HepG2 (cell line): ENCODE measurements around the gene CRLF1. TPM values are rescaled to one million over a fixed set of nuclear protein-coding genes. Genes with fewer than 3 reads are reported as not detected.

Experiments used
- ATAC-seq: fragments of 200-7000 bp; cut with Tn5 transposase; 3 replicates; pipeline ENCODE4 v1.9.1; 2020; ENCODE audit warnings: mild to moderate bottlenecking, moderate library complexity
- BruUV-seq: library from RNA; stranded (reverse); fragments of 400-500 nt; replicated peaks from 2 replicates; lab custom pipeline; 2021; lab: Mats Ljungman, UMichigan
- CTCF ChIA-PET: fragments of 300-600 bp; formaldehyde crosslinking; extraction: SDS; loops from one replicate; lab custom pipeline; 2021; ENCODE audit warnings: low total read pairs, inconsistent platforms, low intra/inter-chr PET ratio; lab: Yijun Ruan, JAX
- POLR2A ChIA-PET: fragments of 350-600 bp; sonication (Branson Sonifier 250); formaldehyde crosslinking; loops from one replicate; lab custom pipeline; 2020; ENCODE audit warnings: antibody characterized with exemption, inconsistent platforms; lab: Yijun Ruan, JAX
- DNase-seq: peaks from one replicate; pipeline ENCODE4 v3.0.0-alpha.2; 2015; ENCODE audit warnings: low spot score
- FAIRE-seq: peaks from 3 replicates; lab custom pipeline; 2011; peaks lifted over from hg19 to GRCh38; lab: Jason Lieb, UNC
- H2AFZ ChIP-seq: one replicate; pipeline ENCODE4 v1.6.1; 2011; ENCODE audit warnings: low read length, inconsistent platforms
- H3K27ac ChIP-seq: fragments of 300-600 bp; 3 replicates; pipeline ENCODE4 v1.8.0; 2011; ENCODE audit warnings: mixed run types, mild to moderate bottlenecking, mixed read lengths, low read length, inconsistent platforms; ENCODE audit not compliant: insufficient read depth; ENCODE audit errors: extremely low read length
- H3K27me3 ChIP-seq, 2 experiments: fragments of 200-600 bp in 1 of 2; 2 replicates in 1 of 2; 3 replicates in 1 of 2; pipeline versions ENCODE4 v1.6.0 to v1.8.0; 2011; ENCODE audit warnings: low read length in 2 of 2, mild to moderate bottlenecking in 2 of 2, moderate library complexity in 2 of 2, inconsistent platforms in 1 of 2; ENCODE audit not compliant: insufficient read depth in 2 of 2, control insufficient read depth in 1 of 2
- H3K36me3 ChIP-seq, 2 experiments: fragments of 200-600 bp in 1 of 2; replicated peaks in 1 of 2; 2 replicates in 1 of 2; 3 replicates in 1 of 2; pipeline versions ENCODE4 v1.5.1 to v1.8.0; 2011; ENCODE audit warnings: low read length in 2 of 2, inconsistent platforms in 1 of 2; ENCODE audit not compliant: insufficient read depth in 2 of 2, control insufficient read depth in 1 of 2
- H3K4me1 ChIP-seq: 2 replicates; pipeline ENCODE4 v1.5.1; 2012; ENCODE audit warnings: low read length, inconsistent platforms; ENCODE audit not compliant: insufficient read depth
- H3K4me2 ChIP-seq: 2 replicates; pipeline ENCODE4 v1.6.0; 2011; ENCODE audit warnings: low read depth, low read length, inconsistent platforms
- H3K4me3 ChIP-seq, 3 experiments: fragments of 200-600 bp in 1 of 3; sonication (generic), shearing (Covaris generic) in 1 of 3; replicated peaks in 1 of 3; 2 replicates each; pipeline ENCODE4 v1.5.1; 2011 to 2016; ENCODE audit warnings: low read length in 3 of 3, inconsistent platforms in 2 of 3, low read depth in 2 of 3, mild to moderate bottlenecking in 2 of 3, control low read depth in 1 of 3, mixed read lengths in 1 of 3; ENCODE audit not compliant: insufficient read depth in 1 of 3
- H3K79me2 ChIP-seq: one replicate; pipeline ENCODE4 v1.6.1; 2011; ENCODE audit warnings: low read length, inconsistent platforms; ENCODE audit not compliant: insufficient read depth
- H3K9ac ChIP-seq: 2 replicates; pipeline ENCODE4 v1.6.0; 2011; ENCODE audit warnings: mild to moderate bottlenecking, low read depth, low read length, inconsistent platforms; ENCODE audit not compliant: insufficient read depth
- H3K9me3 ChIP-seq: 2 replicates; pipeline ENCODE4 v1.5.1; 2012; ENCODE audit warnings: mild to moderate bottlenecking, low read length
- H4K20me1 ChIP-seq: 2 replicates; pipeline ENCODE4 v1.6.0; 2011; ENCODE audit warnings: inconsistent platforms, mild to moderate bottlenecking, low read length, moderate library complexity; ENCODE audit not compliant: insufficient read depth
- CTCF ChIP-seq: sonication (generic); formaldehyde crosslinking; IDR thresholded peaks from 2 replicates; pipeline ENCODE4 v1.5.0; 2020; ENCODE audit warnings: mild to moderate bottlenecking, missing genetic modification reagents, moderate library complexity
- LCORL ChIP-seq, 2 experiments: fragments of 450-650 bp in 1 of 2; sonication (generic) in 1 of 2; formaldehyde crosslinking in 1 of 2; IDR thresholded peaks; 2 replicates each; pipeline versions ENCODE4 v1.5.0 to v1.6.1; 2017 to 2020; ENCODE audit warnings: antibody characterized with exemption in 1 of 2, missing genetic modification reagents in 1 of 2
- REPIN1 ChIP-seq: sonication (generic); formaldehyde crosslinking; IDR thresholded peaks from 2 replicates; pipeline ENCODE4 v1.8.0; 2022; ENCODE audit warnings: missing genetic modification reagents, low read depth, mild to moderate bottlenecking, borderline replicate concordance
- ZNF510 ChIP-seq: sonication (generic); formaldehyde crosslinking; IDR thresholded peaks from 2 replicates; pipeline ENCODE4 v1.4.0; 2020; ENCODE audit warnings: low read depth, mild to moderate bottlenecking, missing genetic modification reagents
- ZNF609 ChIP-seq: sonication (generic); formaldehyde crosslinking; IDR thresholded peaks from 2 replicates; pipeline ENCODE4 v1.4.0; 2020; ENCODE audit warnings: mild to moderate bottlenecking, missing genetic modification reagents, borderline replicate concordance
- WGBS: methylation state at CpG from one replicate; pipeline ENCODE4 v1.1.6; 2017; ENCODE audit warnings: low lambda C conversion rate; 5-methylcytosine and 5-hydroxymethylcytosine counted together
- in situ Hi-C: cut with HindIII; loops from 2 replicates; pipeline ENCODE4 v1.10.0; 2017; ENCODE audit warnings: low pct_unique_long_range_greater_than_20kb; ENCODE audit not compliant: extremely low pct_ligation_motif_present
- intact Hi-C: fragments of 100-400 bp; cut with micrococcal nuclease; formaldehyde crosslinking; loops from one replicate; pipeline ENCODE4 v1.10.0; 2022; ENCODE audit not compliant: unreplicated experiment
- polyA plus RNA-seq, 8 experiments: library from polyadenylated mRNA; depleted of rRNA in 3 of 8; stranded (reverse) in 7 of 8; unstranded in 1 of 8; fragments of >200 nt; fragmentation: Illumina TruSeq in 4 of 8; extraction: Trizol in 4 of 8; gene quantifications; 2 replicates each; pipeline versions ENCODE4 v1.2.1 to v1.2.3, GENCODE V29; 2011 to 2016; ENCODE audit warnings: low read depth in 4 of 8, missing spikeins in 1 of 8, mixed read lengths in 1 of 8; ENCODE audit not compliant: insufficient read depth in 1 of 8
- total RNA-seq, 5 experiments: library from RNA; depleted of rRNA; stranded (reverse); fragments of >200 nt; fragmentation: Illumina TruSeq; extraction: Trizol; gene quantifications; 2 replicates each; pipeline ENCODE4 v1.2.3, GENCODE V29; 2016; ENCODE audit warnings: low read depth in 1 of 5

CRLF1 gene
- total and polyA plus RNA-seq, 2 of the 13 experiments (the other 11 are each of a cell fraction or from before 2014, with no cell fraction given) = 217 to 296 TPM

- Histone ChIP-seq H3K9ac (peak overlapping the region; percentile 79; the same call in 1 of the 2 replicates), H4K20me1 (no peaks in the 10 kb centered on the region), H3K27me3 (peaks cover 0 to 6% of the 10 kb centered on the region in 2 experiments; a peak in 1 of 5 replicates), H3K79me2 (peaks cover 8% of the 10 kb centered on the region), H3K4me1 (peaks cover 40% of the 10 kb centered on the region), H3K36me3 (no peaks in the 10 kb centered on the region), H3K9me3 (no peaks in the 10 kb centered on the region), H3K4me3 (peak overlapping the region; percentile 81 to 91 (median 89)), H3K27ac (no peak overlapping the region), H3K4me2 (peak overlapping the region; percentile 98), H2AFZ (no peak overlapping the region)
- BruUV-seq = no TSS peak
- peak; percentile 56 for FAIRE-seq
- POLR2A ChIA-PET = no interaction called here
- CTCF ChIA-PET = no interaction called here
- peak; percentile 34; the same call in 1 of the 2 replicates for TF ChIP-seq CTCF
- no peak for TF ChIP-seq LCORL (IDR thresholded peaks at IDR 0.05)
- 0 out of 2 replicates have a peak, but pooled peaks have one; percentile 12 for TF ChIP-seq LCORL (CRISPR knock-in tag; IDR thresholded peaks at IDR 0.05)
- TF ChIP-seq ZNF609 (CRISPR knock-in tag) = no peak
- TF ChIP-seq REPIN1 (CRISPR knock-in tag) = 0 out of 2 replicates have a peak, but pooled peaks have one; percentile 2
- TF ChIP-seq ZNF510 = no peak
- no peak for ATAC-seq
- 61% methylated on average over 3 of the region's 3 CpGs for WGBS
- in situ Hi-C loops (no loop called here), intact Hi-C loops (no loop called here)
- DNase-seq = no peak
Observed at GRCh38 chr19:18637673-18638630, 31.4 kb upstream of the CRLF1 start.
